Lower leg skin (tissue), 4 donors: Measurements from ENCODE around the gene HOXC9. TPM values are rescaled to one million over a fixed set of nuclear protein-coding genes. Genes with fewer than 3 reads are reported as not detected.

Experiments
- DNase-seq, 2 donors: peaks; one replicate each; pipeline ENCODE4 v3.0.0-alpha.2; 2019; ENCODE audit warnings: low spot score in 2 of 2
- H3K4me3 ChIP-seq: fragments of 200-600 bp; sonication (generic); 2 replicates; pipeline ENCODE4 v1.5.1; 2017; ENCODE audit warnings: mild to moderate bottlenecking, low read depth; ENCODE audit not compliant: poor library complexity, severe bottlenecking
- POLR2A ChIP-seq, 2 donors: fragments of 450-650 bp; IDR thresholded peaks; one replicate each; pipeline ENCODE4 v1.6.1; 2016 to 2017; ENCODE audit warnings: antibody characterized with exemption in 2 of 2, mild to moderate bottlenecking in 1 of 2, moderate library complexity in 1 of 2
- WGBS, 2 donors: methylation state at CpG; one replicate each; pipeline ENCODE4 v1.1.5; 2018; 5-methylcytosine and 5-hydroxymethylcytosine counted together
- intact Hi-C: fragments of 100-400 bp; cut with DNase I; formaldehyde crosslinking; loops from one replicate; pipeline ENCODE4 v1.15.0; 2023; ENCODE audit warnings: low total_unique reads
- total RNA-seq, 4 donors: library from RNA; depleted of rRNA; stranded (reverse); fragments of >200 nt; gene quantifications; one replicate each; pipeline ENCODE4 v1.1.0, GENCODE V29; 2016
- TF ChIP-seq, protein P1 (sequence below), 3 donors: fragments of 450-650 bp; IDR thresholded peaks; one replicate each; pipeline ENCODE4 v1.5.1; 2016; ENCODE audit warnings: antibody characterized with exemption in 3 of 3, mild to moderate bottlenecking in 3 of 3, moderate library complexity in 2 of 3

The HOXC9 gene
- total RNA-seq, 4 donors from 2014 or later, result 9.6 to 16.8 (median 11.7) TPM

DNA sequence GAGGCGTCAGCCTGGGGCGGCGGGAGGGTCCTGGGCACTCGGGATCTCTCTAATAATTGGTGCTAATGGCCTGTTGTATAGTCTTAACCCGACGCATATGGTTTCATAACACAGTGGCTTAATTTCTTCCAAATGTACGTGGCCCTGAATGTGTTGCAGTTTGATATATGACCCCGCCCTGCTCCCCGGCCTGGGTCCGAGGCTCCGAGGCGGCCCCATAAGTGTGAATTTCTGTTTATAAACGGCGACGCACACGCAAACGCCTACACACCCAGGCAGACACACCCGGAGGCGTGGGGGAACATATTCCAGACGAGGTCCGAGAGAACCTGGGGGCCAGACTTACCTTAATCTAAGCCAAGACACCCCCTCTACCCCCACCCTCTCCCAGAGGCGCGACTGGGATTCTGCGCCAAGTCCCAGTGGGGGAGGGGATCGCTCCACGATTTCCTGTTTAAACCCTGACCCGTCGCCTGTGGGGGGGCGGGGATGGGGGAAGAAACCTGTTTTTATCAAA is 18.6 kb downstream of the HOXC9 start:
- intact Hi-C loops, result no loop called here
- 3 to 11% methylated on average over 25 to 29 of the region's 29 CpGs for WGBS, 2 donors
- H3K4me3 ChIP-seq, result peak overlapping the region; percentile 42
- peak; percentile 75 to 95 for DNase-seq
- TF ChIP-seq, protein P1, sequence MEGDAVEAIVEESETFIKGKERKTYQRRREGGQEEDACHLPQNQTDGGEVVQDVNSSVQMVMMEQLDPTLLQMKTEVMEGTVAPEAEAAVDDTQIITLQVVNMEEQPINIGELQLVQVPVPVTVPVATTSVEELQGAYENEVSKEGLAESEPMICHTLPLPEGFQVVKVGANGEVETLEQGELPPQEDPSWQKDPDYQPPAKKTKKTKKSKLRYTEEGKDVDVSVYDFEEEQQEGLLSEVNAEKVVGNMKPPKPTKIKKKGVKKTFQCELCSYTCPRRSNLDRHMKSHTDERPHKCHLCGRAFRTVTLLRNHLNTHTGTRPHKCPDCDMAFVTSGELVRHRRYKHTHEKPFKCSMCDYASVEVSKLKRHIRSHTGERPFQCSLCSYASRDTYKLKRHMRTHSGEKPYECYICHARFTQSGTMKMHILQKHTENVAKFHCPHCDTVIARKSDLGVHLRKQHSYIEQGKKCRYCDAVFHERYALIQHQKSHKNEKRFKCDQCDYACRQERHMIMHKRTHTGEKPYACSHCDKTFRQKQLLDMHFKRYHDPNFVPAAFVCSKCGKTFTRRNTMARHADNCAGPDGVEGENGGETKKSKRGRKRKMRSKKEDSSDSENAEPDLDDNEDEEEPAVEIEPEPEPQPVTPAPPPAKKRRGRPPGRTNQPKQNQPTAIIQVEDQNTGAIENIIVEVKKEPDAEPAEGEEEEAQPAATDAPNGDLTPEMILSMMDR (IDR thresholded peaks at IDR 0.05), result no peak
- TF ChIP-seq POLR2A (IDR thresholded peaks at IDR 0.05), result no peak

- no peak overlapping the region for H3K4me3 ChIP-seq
- DNase-seq, result no peak
- WGBS, 2 donors, result 4 to 9% methylated on average over 34 to 42 of the region's 43 CpGs
- TF ChIP-seq POLR2A (IDR thresholded peaks at IDR 0.05), result no peak
- TF ChIP-seq, protein P1 (IDR thresholded peaks at IDR 0.05), result no peak
- intact Hi-C loops, result no loop called here
Measured at GRCh38 chr12:54019091-54019811, 19.3 kb downstream of the HOXC9 start.

DNA sequence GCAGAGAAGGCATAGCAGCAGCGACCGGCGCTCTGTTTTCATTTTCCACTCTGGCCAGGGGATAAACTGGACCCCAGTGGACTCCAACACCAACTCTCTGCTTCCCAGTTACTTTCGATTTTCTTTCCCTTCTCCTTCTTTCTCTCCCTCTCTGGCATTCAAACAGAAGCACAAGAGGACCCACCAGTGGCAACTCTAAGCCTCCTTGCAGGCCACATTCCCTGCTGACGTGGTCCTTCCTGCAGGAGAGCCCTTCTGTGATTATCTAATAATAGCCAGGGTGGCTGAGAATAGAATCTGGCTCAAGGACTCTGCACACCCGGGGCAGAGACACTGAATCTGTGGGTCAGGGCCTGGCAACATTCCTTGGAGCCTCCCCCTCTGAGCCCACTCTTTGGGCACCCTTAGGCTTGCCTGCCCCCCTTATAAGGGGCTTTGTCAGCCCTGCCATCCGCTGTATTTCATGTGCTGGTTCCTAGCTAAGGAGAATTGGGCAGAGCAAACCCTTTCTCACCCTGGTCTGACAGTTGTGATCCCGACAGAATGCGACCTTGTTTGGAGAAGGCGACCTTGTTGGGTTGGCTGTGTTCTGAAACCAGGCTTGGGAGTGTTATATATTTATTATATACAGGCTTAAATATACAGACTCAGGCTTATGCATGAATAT is 20.1 kb downstream of the HOXC9 start:
- intact Hi-C loops, result no loop called here
- no peak overlapping the region for H3K4me3 ChIP-seq
- DNase-seq, result no peak
- 12 to 14% methylated on average over 10 of the region's 10 CpGs for WGBS, 2 donors
- no peak for TF ChIP-seq POLR2A (IDR thresholded peaks at IDR 0.05)
- TF ChIP-seq, protein P1 (IDR thresholded peaks at IDR 0.05), result no peak

DNA sequence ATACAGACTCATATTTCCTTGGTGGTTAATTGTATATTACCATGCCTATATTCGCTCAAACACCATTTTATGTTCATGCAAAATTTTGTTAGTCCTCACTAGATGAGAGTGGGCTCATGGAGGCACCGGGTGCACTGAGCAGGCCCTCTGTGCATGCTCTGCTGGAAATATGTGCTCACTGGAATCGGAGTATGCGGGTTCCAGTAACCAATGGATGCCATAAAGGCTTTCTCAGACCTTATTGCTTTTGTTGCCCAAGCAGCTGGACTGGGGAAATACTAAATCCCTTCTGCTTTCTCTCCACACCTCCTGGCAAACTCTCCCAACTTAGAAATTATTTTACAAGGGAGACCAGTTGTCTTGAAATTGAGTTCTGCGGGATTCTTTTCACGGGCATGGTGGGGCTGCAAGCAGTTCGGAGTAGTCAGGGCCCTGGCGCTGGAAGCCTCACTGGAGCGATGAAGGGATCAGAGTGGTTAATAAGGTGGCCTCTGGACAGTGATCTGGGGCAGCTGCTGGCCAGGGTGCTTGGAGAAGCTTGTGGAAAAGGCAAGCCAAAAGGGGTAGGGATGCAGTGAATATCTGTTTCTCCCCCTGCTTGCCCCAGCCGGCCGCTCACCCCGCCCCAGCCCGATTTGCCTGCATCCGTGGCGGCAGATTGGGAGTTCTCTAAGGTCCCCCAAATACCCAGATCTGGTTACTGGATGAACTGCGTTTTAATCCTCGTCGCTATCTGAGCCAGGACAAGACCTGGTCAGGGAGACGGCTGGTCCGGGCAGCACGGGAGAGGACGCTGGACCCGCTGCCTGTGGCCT is 20.8 kb downstream of the HOXC9 start:
- TF ChIP-seq, protein P1 (IDR thresholded peaks at IDR 0.05), result no peak
- TF ChIP-seq POLR2A (IDR thresholded peaks at IDR 0.05), result no peak
- WGBS, 2 donors, result 19 to 21% methylated on average over 23 of the region's 23 CpGs
- intact Hi-C loops, result no loop called here
- H3K4me3 ChIP-seq, result no peak overlapping the region
- no peak for DNase-seq

DNA sequence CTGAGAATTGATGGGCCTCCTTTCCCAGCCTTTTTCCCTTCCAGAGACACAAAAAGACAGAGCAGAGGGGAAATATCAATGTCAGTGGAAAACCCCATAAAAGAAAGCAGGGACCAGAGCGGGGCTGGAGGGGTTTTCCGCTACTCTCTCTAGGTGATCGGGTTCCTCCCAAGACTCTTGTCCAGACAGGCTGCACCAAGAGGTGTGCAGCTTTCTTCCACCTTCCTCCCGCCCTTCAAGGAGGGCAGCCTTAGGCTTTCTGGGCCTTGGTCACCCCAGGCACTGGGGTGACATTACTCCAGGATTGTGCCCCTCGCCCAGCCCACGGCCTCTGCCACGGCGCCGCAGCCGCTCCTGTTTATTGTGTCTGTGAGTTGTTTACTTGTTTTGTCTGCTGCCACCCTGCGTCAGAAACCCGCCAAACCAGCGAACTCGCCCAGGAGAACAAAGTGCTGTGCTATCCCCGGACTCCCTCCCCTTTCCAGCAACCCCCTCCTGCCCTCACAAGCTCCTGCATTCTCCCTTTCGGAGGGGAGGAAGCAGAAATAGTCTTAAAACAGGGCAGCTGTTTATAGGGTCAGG is 21.6 kb downstream of the HOXC9 start:
- TF ChIP-seq POLR2A (IDR thresholded peaks at IDR 0.05), result no peak
- TF ChIP-seq, protein P1 (IDR thresholded peaks at IDR 0.05), result no peak
- intact Hi-C loops, result no loop called here
- H3K4me3 ChIP-seq, result no peak overlapping the region
- 6 to 14% methylated on average over 16 of the region's 16 CpGs for WGBS, 2 donors
- no peak for DNase-seq
